IMR-90 (cell line): ENCODE measurements around the gene TTC27. TPM values are rescaled to one million over a fixed set of nuclear protein-coding genes. Genes with fewer than 3 reads are reported as not detected.

Experiments
- ATAC-seq: fragments of 200-7000 bp; cut with Tn5 transposase; 2 replicates; pipeline ENCODE4 v1.9.1; 2020; ENCODE audit warnings: low read depth, mild to moderate bottlenecking, moderate library complexity
- BruUV-seq: library from RNA; stranded (reverse); fragments of 400-500 nt; replicated peaks from 2 replicates; lab custom pipeline; 2021; lab: Mats Ljungman, UMichigan
- CTCF ChIA-PET: fragments of 300-600 bp; formaldehyde crosslinking; extraction: SDS; loops from one replicate; lab custom pipeline; 2021; ENCODE audit warnings: antibody characterized with exemption; lab: Yijun Ruan, JAX
- POLR2A ChIA-PET: fragments of 300-600 bp; sonication (Branson Sonifier 250); formaldehyde crosslinking; loops from one replicate; lab custom pipeline; 2022; ENCODE audit warnings: antibody characterized with exemption; ENCODE audit not compliant: unreplicated experiment; lab: Charles Lee
- DNase-seq: peaks from one replicate; pipeline ENCODE4 v3.0.0; 2013
- H2AFZ ChIP-seq: replicated peaks from 2 replicates; pipeline ENCODE3; 2013; ENCODE audit warnings: low read length, mild to moderate bottlenecking; ENCODE audit not compliant: poor library complexity
- H2AK5ac ChIP-seq: 2 replicates; pipeline ENCODE4 v1.6.1; 2013; ENCODE audit warnings: low read depth, low read length, inconsistent platforms
- H2AK9ac ChIP-seq: replicated peaks from 2 replicates; pipeline ENCODE3; 2013; ENCODE audit warnings: mild to moderate bottlenecking, low read depth, low read length, moderate library complexity; ENCODE audit not compliant: poor library complexity
- H2BK120ac ChIP-seq: 2 replicates; pipeline ENCODE4 v1.6.1; 2013; ENCODE audit warnings: low read depth, low read length, inconsistent platforms
- H2BK15ac ChIP-seq: 3 replicates; pipeline ENCODE4 v1.6.1; 2013; ENCODE audit warnings: low read depth, low read length, inconsistent platforms
- H2BK20ac ChIP-seq: 2 replicates; pipeline ENCODE4 v1.6.1; 2013; ENCODE audit warnings: low read depth, mild to moderate bottlenecking, inconsistent platforms, low read length, moderate library complexity
- H2BK5ac ChIP-seq: 2 replicates; pipeline ENCODE4 v1.6.1; 2013; ENCODE audit warnings: mild to moderate bottlenecking, low read depth, low read length, inconsistent platforms; ENCODE audit not compliant: poor library complexity, severe bottlenecking
- H3K14ac ChIP-seq: replicated peaks from 2 replicates; pipeline ENCODE4 v1.6.1; 2013; ENCODE audit warnings: low read depth, low read length, inconsistent platforms
- H3K18ac ChIP-seq: 2 replicates; pipeline ENCODE4 v1.6.1; 2013; ENCODE audit warnings: low read depth, low read length, control low read depth
- H3K23ac ChIP-seq: 2 replicates; pipeline ENCODE4 v1.6.1; 2013; ENCODE audit warnings: low read depth, low read length, inconsistent platforms
- H3K27ac ChIP-seq: 2 replicates; pipeline ENCODE4 v1.5.1; 2013; ENCODE audit warnings: mild to moderate bottlenecking, control low read depth, low read length; ENCODE audit not compliant: insufficient read depth
- H3K27me3 ChIP-seq: 2 replicates; pipeline ENCODE4 v1.6.1; 2013; ENCODE audit warnings: low read length; ENCODE audit not compliant: control insufficient read depth, insufficient read depth
- H3K36me3 ChIP-seq: 2 replicates; pipeline ENCODE4 v1.6.1; 2013; ENCODE audit warnings: low read length, mixed read lengths; ENCODE audit not compliant: control insufficient read depth, insufficient read depth
- H3K4ac ChIP-seq: 2 replicates; pipeline ENCODE4 v1.6.1; 2013; ENCODE audit warnings: low read depth, low read length, inconsistent platforms
- H3K4me1 ChIP-seq: 2 replicates; pipeline ENCODE4 v1.6.1; 2013; ENCODE audit warnings: low read length, mixed read lengths; ENCODE audit not compliant: control insufficient read depth, insufficient read depth
- H3K4me2 ChIP-seq: 2 replicates; pipeline ENCODE4 v1.6.1; 2013; ENCODE audit warnings: low read depth, mild to moderate bottlenecking, control low read depth, low read length, moderate library complexity
- H3K4me3 ChIP-seq: 2 replicates; pipeline ENCODE4 v1.5.1; 2013; ENCODE audit warnings: low read depth, mild to moderate bottlenecking, control low read depth, low read length, moderate library complexity; ENCODE audit not compliant: insufficient read depth
- H3K56ac ChIP-seq: 2 replicates; pipeline ENCODE4 v1.6.1; 2013; ENCODE audit warnings: low read length, inconsistent platforms; ENCODE audit not compliant: insufficient read depth; ENCODE audit errors: extremely low read depth
- H3K79me1 ChIP-seq, 2 experiments: 2 replicates each; pipeline ENCODE4 v1.6.1; 2013; ENCODE audit warnings: low read length in 2 of 2, inconsistent platforms in 1 of 2, low read depth in 1 of 2
- H3K9ac ChIP-seq: 2 replicates; pipeline ENCODE4 v1.6.1; 2013; ENCODE audit warnings: low read depth, low read length, control low read depth
- H3K9me1 ChIP-seq: 2 replicates; pipeline ENCODE4 v1.6.1; 2013; ENCODE audit warnings: low read length, inconsistent platforms; ENCODE audit not compliant: insufficient read depth
- H3K9me3 ChIP-seq: 2 replicates; pipeline ENCODE4 v1.6.1; 2013; ENCODE audit warnings: low read length; ENCODE audit not compliant: control insufficient read depth, insufficient read depth
- H4K20me1 ChIP-seq: 2 replicates; pipeline ENCODE4 v1.6.1; 2013; ENCODE audit warnings: low read length, inconsistent platforms; ENCODE audit not compliant: insufficient read depth
- H4K5ac ChIP-seq: 2 replicates; pipeline ENCODE4 v1.6.1; 2013; ENCODE audit warnings: mild to moderate bottlenecking, low read depth, low read length, control low read depth
- H4K8ac ChIP-seq, 2 experiments: 2 replicates each; pipeline ENCODE4 v1.6.1; 2013; ENCODE audit warnings: low read depth in 2 of 2, low read length in 2 of 2, control low read depth in 1 of 2, inconsistent platforms in 1 of 2
- H4K91ac ChIP-seq: 2 replicates; pipeline ENCODE4 v1.6.1; 2013; ENCODE audit warnings: low read depth, low read length, inconsistent platforms; ENCODE audit not compliant: insufficient read depth
- BHLHE40 ChIP-seq: fragments of 150-350 bp; IDR thresholded peaks from 2 replicates; pipeline ENCODE4 v1.6.1; 2016; ENCODE audit warnings: mild to moderate bottlenecking, low read depth, low read length
- CEBPB ChIP-seq: IDR thresholded peaks from 2 replicates; pipeline ENCODE4 v1.6.1; 2012; ENCODE audit warnings: low read depth, low read length, improper control_type of control experiment
- CHD1 ChIP-seq: IDR thresholded peaks from 2 replicates; pipeline ENCODE4 v1.6.1; 2012; ENCODE audit warnings: low read depth, low read length, improper control_type of control experiment
- CTCF ChIP-seq: conservative IDR thresholded peaks from 2 replicates; pipeline ENCODE4 v1.5.1; 2012; ENCODE audit warnings: mild to moderate bottlenecking, low read depth, low read length, improper control_type of control experiment
- ELK1 ChIP-seq: fragments of 150-350 bp; IDR thresholded peaks from 2 replicates; pipeline ENCODE4 v1.6.1; 2016; ENCODE audit warnings: low read depth, mild to moderate bottlenecking, low read length, moderate library complexity, borderline replicate concordance
- FOS ChIP-seq: fragments of 150-350 bp; IDR thresholded peaks from 2 replicates; pipeline ENCODE4 v1.6.1; 2016; ENCODE audit warnings: low read depth, low read length
- MAFK ChIP-seq: IDR thresholded peaks from 2 replicates; pipeline ENCODE4 v1.6.1; 2012; ENCODE audit warnings: low read depth, low read length, improper control_type of control experiment
- MAZ ChIP-seq: IDR thresholded peaks from 2 replicates; pipeline ENCODE4 v1.6.1; 2012; ENCODE audit warnings: low read depth, mild to moderate bottlenecking, low read length, improper control_type of control experiment, moderate library complexity, borderline replicate concordance
- MXI1 ChIP-seq: IDR thresholded peaks from 2 replicates; pipeline ENCODE4 v1.6.1; 2012; ENCODE audit warnings: low read depth, mild to moderate bottlenecking, low read length, moderate library complexity, borderline replicate concordance
- NFE2L2 ChIP-seq: fragments of 150-350 bp; IDR thresholded peaks from 2 replicates; pipeline ENCODE4 v1.6.1; 2016; ENCODE audit warnings: low read depth, mild to moderate bottlenecking, low read length
- POLR2A ChIP-seq: IDR thresholded peaks from 2 replicates; pipeline ENCODE4 v1.6.1; 2012; ENCODE audit warnings: mild to moderate bottlenecking, low read depth, low read length
- RAD21 ChIP-seq: IDR thresholded peaks from 2 replicates; pipeline ENCODE4 v1.6.1; 2012; ENCODE audit warnings: low read length, improper control_type of control experiment
- RCOR1 ChIP-seq: IDR thresholded peaks from 2 replicates; pipeline ENCODE4 v1.6.1; 2012; ENCODE audit warnings: mild to moderate bottlenecking, low read length, improper control_type of control experiment; ENCODE audit not compliant: insufficient replicate concordance
- RFX5 ChIP-seq: IDR thresholded peaks from 2 replicates; pipeline ENCODE4 v1.8.0; 2012; ENCODE audit warnings: low read depth, mild to moderate bottlenecking, low read length, moderate library complexity
- SMC3 ChIP-seq: fragments of 150-350 bp; IDR thresholded peaks from 2 replicates; pipeline ENCODE4 v1.6.1; 2016; ENCODE audit warnings: low read depth, mild to moderate bottlenecking, antibody characterized with exemption, low read length, moderate library complexity
- WGBS, 2 experiments: methylation state at CpG; one replicate each; pipeline versions ENCODE4 v1.1.5 to v1.1.7; 2013; ENCODE audit warnings: missing lambda C conversion rate in 2 of 2; ENCODE audit not compliant: insufficient read length in 1 of 2; ENCODE audit errors: extremely low coverage in 2 of 2; 5-methylcytosine and 5-hydroxymethylcytosine counted together
- dilution Hi-C: fragments of 300-500 bp; cut with HindIII; formaldehyde crosslinking; loops from one replicate; pipeline ENCODE4 v1.14.3; 2018; ENCODE audit warnings: low sequenced_read_pairs; ENCODE audit not compliant: unreplicated experiment
- in situ Hi-C: fragments of 300-500 bp; cut with MboI; formaldehyde crosslinking; loops from 3 replicates; pipeline ENCODE4 v1.14.3; 2019; ENCODE audit warnings: low sequenced_read_pairs, inconsistent platforms, mixed read lengths
- intact Hi-C: fragments of 100-400 bp; cut with micrococcal nuclease; formaldehyde crosslinking; loops from 2 replicates; pipeline ENCODE4 v1.10.0; 2022
- polyA plus RNA-seq, 3 experiments: library from polyadenylated mRNA; depleted of rRNA; stranded (reverse); fragments of >200 nt; gene quantifications; 2 replicates each; pipeline ENCODE4 v1.2.3, GENCODE V29; 2012; ENCODE audit warnings: low replicate concordance in 1 of 3
- total RNA-seq: library from RNA; depleted of rRNA; stranded (reverse); fragments of >200 nt; gene quantifications from 2 replicates; pipeline ENCODE4 v1.2.3, GENCODE V29; 2012

TTC27 gene
- total and polyA plus RNA-seq, 2 of the 4 experiments (the other 2 are of a cell fraction) = 12.7 to 30.5 TPM

- H3K27me3 ChIP-seq = no peaks in the 10 kb centered on the region
- H3K18ac ChIP-seq = peak overlapping the region; percentile 68
- BruUV-seq = no TSS peak
- H3K14ac ChIP-seq = 0 out of 2 replicates have a peak overlapping the region, but pooled peaks have one; percentile 23
- no peak for DNase-seq
- peaks cover 20% of the 10 kb centered on the region for H3K4me1 ChIP-seq
- no peak overlapping the region for H2AK9ac ChIP-seq
- no peak overlapping the region; the same call in 1 of the 2 replicates for H3K23ac ChIP-seq
- dilution Hi-C loops = no loop called here
- H2AK5ac ChIP-seq = no peak overlapping the region
- no peak overlapping the region for H3K9ac ChIP-seq
- no peak overlapping the region for H3K27ac ChIP-seq
- 92% methylated on average over 2 of the region's 5 CpGs; no CpG with 5 or more reads in 1 of the 2 experiments for WGBS, 2 experiments
- no peaks in the 10 kb centered on the region for H3K79me1 ChIP-seq
- H2BK20ac ChIP-seq = 0 out of 2 replicates have a peak overlapping the region, but pooled peaks have one; percentile 44
- no peak overlapping the region; the same call in 1 of the 2 replicates for H2BK120ac ChIP-seq
- H4K91ac ChIP-seq = no peak overlapping the region
- intact Hi-C loops = no loop called here
- H2BK5ac ChIP-seq = no peak overlapping the region
- in situ Hi-C loops = no loop called here
- H2BK15ac ChIP-seq = 0 out of 3 replicates have a peak overlapping the region, but pooled peaks have one; percentile 4
- H3K36me3 ChIP-seq = no peaks in the 10 kb centered on the region
- H4K20me1 ChIP-seq = no peaks in the 10 kb centered on the region
- H3K9me1 ChIP-seq = peaks cover 4% of the 10 kb centered on the region; the same call in 1 of the 2 replicates
- H3K4me2 ChIP-seq = no peak overlapping the region
- ChIA-PET POLR2A (no interaction called here), CTCF (interaction anchor here (0.6 kb wide), 1 partner anchor 50 kb away, joined by 3 read pairs; no protein-coding TSS in a partner anchor)
- no peak overlapping the region for H3K4ac ChIP-seq
- peak overlapping the region; percentile 44 for H4K5ac ChIP-seq
- no peak overlapping the region for H3K56ac ChIP-seq
- no peak overlapping the region for H2AFZ ChIP-seq
- no peak overlapping the region for H4K8ac ChIP-seq
- H3K9me3 ChIP-seq = no peaks in the 10 kb centered on the region
- H3K4me3 ChIP-seq = no peak overlapping the region
- no peak for ATAC-seq
- TF ChIP-seq ELK1 = no peak
- TF ChIP-seq MAFK = no peak
- no peak for TF ChIP-seq BHLHE40
- TF ChIP-seq CHD1 = no peak
- TF ChIP-seq NFE2L2 = no peak
- TF ChIP-seq RCOR1 = no peak
- no peak for TF ChIP-seq RAD21
- no peak for TF ChIP-seq SMC3
- TF ChIP-seq POLR2A = no peak
- no peak for TF ChIP-seq MXI1
- TF ChIP-seq MAZ = no peak
- TF ChIP-seq CTCF = no peak
- TF ChIP-seq CEBPB = no peak
- no peak for TF ChIP-seq FOS
- TF ChIP-seq RFX5 = no peak
These were observed 221.8 kb downstream of the TTC27 start for GRCh38 chr2:32849456-32850194.
